HCEC 1CT (cell line): ENCODE measurements around the gene CBLB.

Source experiments
- DNase-seq: peaks from one replicate; pipeline ENCODE4 v3.0.0-alpha.2; 2017

Gene CBLB

GRCh38 chr3:105676621-105677300 is 192.1 kb downstream of the CBLB start:
- DNase-seq, result no peak

- DNase-seq, result no peak
Observed at GRCh38 chr3:105674437-105675065, 194.3 kb downstream of the CBLB start.

- no peak for DNase-seq
Observed at GRCh38 chr3:105672996-105673395, 195.8 kb downstream of the CBLB start.

GRCh38 chr3:105662306-105662705 is 206.5 kb downstream of the CBLB start:
- DNase-seq, result peak; percentile 52

GRCh38 chr3:105661461-105661860 is 207.4 kb downstream of the CBLB start:
- no peak for DNase-seq

GRCh38 chr3:105656651-105657504 is 211.9 kb downstream of the CBLB start:
- DNase-seq, result no peak

GRCh38 chr3:105653868-105654267 is 214.9 kb downstream of the CBLB start:
- DNase-seq, result no peak

GRCh38 chr3:105653166-105653565 is 215.6 kb downstream of the CBLB start:
- DNase-seq, result no peak

- DNase-seq, result no peak
Observed at GRCh38 chr3:105649480-105649879, 219.3 kb downstream of the CBLB start.

GRCh38 chr3:105647047-105647446 is 221.8 kb downstream of the CBLB start:
- DNase-seq, result peak; percentile 85

- DNase-seq, result no peak
Observed at GRCh38 chr3:105639131-105639530, 229.7 kb downstream of the CBLB start.

GRCh38 chr3:105634708-105635107 is 234.1 kb downstream of the CBLB start:
- no peak for DNase-seq

- peak; percentile 64 for DNase-seq
Observed at GRCh38 chr3:105629718-105630117, 239.1 kb downstream of the CBLB start.

GRCh38 chr3:105626739-105627138 is 242.1 kb downstream of the CBLB start:
- DNase-seq, result no peak

- no peak for DNase-seq
Observed at GRCh38 chr3:105622169-105622568, 246.6 kb downstream of the CBLB start.

GRCh38 chr3:105620236-105620635 is 248.6 kb downstream of the CBLB start:
- DNase-seq, result no peak

GRCh38 chr3:105619651-105620050 is 249.2 kb downstream of the CBLB start:
- no peak for DNase-seq

GRCh38 chr3:105618556-105618955 is 250.3 kb downstream of the CBLB start:
- no peak for DNase-seq

- no peak for DNase-seq
Observed at GRCh38 chr3:105616374-105617121, 252.3 kb downstream of the CBLB start.

GRCh38 chr3:105615814-105616213 is 253.0 kb downstream of the CBLB start:
- no peak for DNase-seq

GRCh38 chr3:105614288-105615030 is 254.4 kb downstream of the CBLB start:
- no peak for DNase-seq

- no peak for DNase-seq
Observed at GRCh38 chr3:105613120-105613519, 255.7 kb downstream of the CBLB start.
